IMR-90 (cell line): ENCODE measurements around the gene TCFL5. TPM values are rescaled to one million over a fixed set of nuclear protein-coding genes. Genes with fewer than 3 reads are reported as not detected.

Source experiments
- ATAC-seq: fragments of 200-7000 bp; cut with Tn5 transposase; 2 replicates; pipeline ENCODE4 v1.9.1; 2020; ENCODE audit warnings: low read depth, mild to moderate bottlenecking, moderate library complexity
- BruUV-seq: library from RNA; stranded (reverse); fragments of 400-500 nt; replicated peaks from 2 replicates; lab custom pipeline; 2021; lab: Mats Ljungman, UMichigan
- CTCF ChIA-PET: fragments of 300-600 bp; formaldehyde crosslinking; extraction: SDS; loops from one replicate; lab custom pipeline; 2021; ENCODE audit warnings: antibody characterized with exemption; lab: Yijun Ruan, JAX
- POLR2A ChIA-PET: fragments of 300-600 bp; sonication (Branson Sonifier 250); formaldehyde crosslinking; loops from one replicate; lab custom pipeline; 2022; ENCODE audit warnings: antibody characterized with exemption; ENCODE audit not compliant: unreplicated experiment; lab: Charles Lee
- DNase-seq: peaks from one replicate; pipeline ENCODE4 v3.0.0; 2013
- H2AFZ ChIP-seq: replicated peaks from 2 replicates; pipeline ENCODE3; 2013; ENCODE audit warnings: low read length, mild to moderate bottlenecking; ENCODE audit not compliant: poor library complexity
- H2AK5ac ChIP-seq: 2 replicates; pipeline ENCODE4 v1.6.1; 2013; ENCODE audit warnings: low read depth, low read length, inconsistent platforms
- H2AK9ac ChIP-seq: replicated peaks from 2 replicates; pipeline ENCODE3; 2013; ENCODE audit warnings: mild to moderate bottlenecking, low read depth, low read length, moderate library complexity; ENCODE audit not compliant: poor library complexity
- H2BK120ac ChIP-seq: 2 replicates; pipeline ENCODE4 v1.6.1; 2013; ENCODE audit warnings: low read depth, low read length, inconsistent platforms
- H2BK15ac ChIP-seq: 3 replicates; pipeline ENCODE4 v1.6.1; 2013; ENCODE audit warnings: low read depth, low read length, inconsistent platforms
- H2BK20ac ChIP-seq: 2 replicates; pipeline ENCODE4 v1.6.1; 2013; ENCODE audit warnings: low read depth, mild to moderate bottlenecking, inconsistent platforms, low read length, moderate library complexity
- H2BK5ac ChIP-seq: 2 replicates; pipeline ENCODE4 v1.6.1; 2013; ENCODE audit warnings: mild to moderate bottlenecking, low read depth, low read length, inconsistent platforms; ENCODE audit not compliant: poor library complexity, severe bottlenecking
- H3K14ac ChIP-seq: replicated peaks from 2 replicates; pipeline ENCODE4 v1.6.1; 2013; ENCODE audit warnings: low read depth, low read length, inconsistent platforms
- H3K18ac ChIP-seq: 2 replicates; pipeline ENCODE4 v1.6.1; 2013; ENCODE audit warnings: low read depth, low read length, control low read depth
- H3K23ac ChIP-seq: 2 replicates; pipeline ENCODE4 v1.6.1; 2013; ENCODE audit warnings: low read depth, low read length, inconsistent platforms
- H3K27ac ChIP-seq: 2 replicates; pipeline ENCODE4 v1.5.1; 2013; ENCODE audit warnings: mild to moderate bottlenecking, control low read depth, low read length; ENCODE audit not compliant: insufficient read depth
- H3K27me3 ChIP-seq: 2 replicates; pipeline ENCODE4 v1.6.1; 2013; ENCODE audit warnings: low read length; ENCODE audit not compliant: control insufficient read depth, insufficient read depth
- H3K36me3 ChIP-seq: 2 replicates; pipeline ENCODE4 v1.6.1; 2013; ENCODE audit warnings: low read length, mixed read lengths; ENCODE audit not compliant: control insufficient read depth, insufficient read depth
- H3K4ac ChIP-seq: 2 replicates; pipeline ENCODE4 v1.6.1; 2013; ENCODE audit warnings: low read depth, low read length, inconsistent platforms
- H3K4me1 ChIP-seq: 2 replicates; pipeline ENCODE4 v1.6.1; 2013; ENCODE audit warnings: low read length, mixed read lengths; ENCODE audit not compliant: control insufficient read depth, insufficient read depth
- H3K4me2 ChIP-seq: 2 replicates; pipeline ENCODE4 v1.6.1; 2013; ENCODE audit warnings: low read depth, mild to moderate bottlenecking, control low read depth, low read length, moderate library complexity
- H3K4me3 ChIP-seq: 2 replicates; pipeline ENCODE4 v1.5.1; 2013; ENCODE audit warnings: low read depth, mild to moderate bottlenecking, control low read depth, low read length, moderate library complexity; ENCODE audit not compliant: insufficient read depth
- H3K56ac ChIP-seq: 2 replicates; pipeline ENCODE4 v1.6.1; 2013; ENCODE audit warnings: low read length, inconsistent platforms; ENCODE audit not compliant: insufficient read depth; ENCODE audit errors: extremely low read depth
- H3K79me1 ChIP-seq, 2 experiments: 2 replicates each; pipeline ENCODE4 v1.6.1; 2013; ENCODE audit warnings: low read length in 2 of 2, inconsistent platforms in 1 of 2, low read depth in 1 of 2
- H3K9ac ChIP-seq: 2 replicates; pipeline ENCODE4 v1.6.1; 2013; ENCODE audit warnings: low read depth, low read length, control low read depth
- H3K9me1 ChIP-seq: 2 replicates; pipeline ENCODE4 v1.6.1; 2013; ENCODE audit warnings: low read length, inconsistent platforms; ENCODE audit not compliant: insufficient read depth
- H3K9me3 ChIP-seq: 2 replicates; pipeline ENCODE4 v1.6.1; 2013; ENCODE audit warnings: low read length; ENCODE audit not compliant: control insufficient read depth, insufficient read depth
- H4K20me1 ChIP-seq: 2 replicates; pipeline ENCODE4 v1.6.1; 2013; ENCODE audit warnings: low read length, inconsistent platforms; ENCODE audit not compliant: insufficient read depth
- H4K5ac ChIP-seq: 2 replicates; pipeline ENCODE4 v1.6.1; 2013; ENCODE audit warnings: mild to moderate bottlenecking, low read depth, low read length, control low read depth
- H4K8ac ChIP-seq, 2 experiments: 2 replicates each; pipeline ENCODE4 v1.6.1; 2013; ENCODE audit warnings: low read depth in 2 of 2, low read length in 2 of 2, control low read depth in 1 of 2, inconsistent platforms in 1 of 2
- H4K91ac ChIP-seq: 2 replicates; pipeline ENCODE4 v1.6.1; 2013; ENCODE audit warnings: low read depth, low read length, inconsistent platforms; ENCODE audit not compliant: insufficient read depth
- BHLHE40 ChIP-seq: fragments of 150-350 bp; IDR thresholded peaks from 2 replicates; pipeline ENCODE4 v1.6.1; 2016; ENCODE audit warnings: mild to moderate bottlenecking, low read depth, low read length
- CEBPB ChIP-seq: IDR thresholded peaks from 2 replicates; pipeline ENCODE4 v1.6.1; 2012; ENCODE audit warnings: low read depth, low read length, improper control_type of control experiment
- ELK1 ChIP-seq: fragments of 150-350 bp; IDR thresholded peaks from 2 replicates; pipeline ENCODE4 v1.6.1; 2016; ENCODE audit warnings: low read depth, mild to moderate bottlenecking, low read length, moderate library complexity, borderline replicate concordance
- MAFK ChIP-seq: IDR thresholded peaks from 2 replicates; pipeline ENCODE4 v1.6.1; 2012; ENCODE audit warnings: low read depth, low read length, improper control_type of control experiment
- RAD21 ChIP-seq: IDR thresholded peaks from 2 replicates; pipeline ENCODE4 v1.6.1; 2012; ENCODE audit warnings: low read length, improper control_type of control experiment
- USF2 ChIP-seq: fragments of 150-350 bp; IDR thresholded peaks from 2 replicates; pipeline ENCODE4 v1.6.1; 2017; ENCODE audit warnings: mild to moderate bottlenecking, antibody characterized with exemption, low read length, low read depth
- WGBS, 2 experiments: methylation state at CpG; one replicate each; pipeline versions ENCODE4 v1.1.5 to v1.1.7; 2013; ENCODE audit warnings: missing lambda C conversion rate in 2 of 2; ENCODE audit not compliant: insufficient read length in 1 of 2; ENCODE audit errors: extremely low coverage in 2 of 2; 5-methylcytosine and 5-hydroxymethylcytosine counted together
- dilution Hi-C: fragments of 300-500 bp; cut with HindIII; formaldehyde crosslinking; loops from one replicate; pipeline ENCODE4 v1.14.3; 2018; ENCODE audit warnings: low sequenced_read_pairs; ENCODE audit not compliant: unreplicated experiment
- in situ Hi-C: fragments of 300-500 bp; cut with MboI; formaldehyde crosslinking; loops from 3 replicates; pipeline ENCODE4 v1.14.3; 2019; ENCODE audit warnings: low sequenced_read_pairs, inconsistent platforms, mixed read lengths
- intact Hi-C: fragments of 100-400 bp; cut with micrococcal nuclease; formaldehyde crosslinking; loops from 2 replicates; pipeline ENCODE4 v1.10.0; 2022
- polyA plus RNA-seq, 3 experiments: library from polyadenylated mRNA; depleted of rRNA; stranded (reverse); fragments of >200 nt; gene quantifications; 2 replicates each; pipeline ENCODE4 v1.2.3, GENCODE V29; 2012; ENCODE audit warnings: low replicate concordance in 1 of 3
- total RNA-seq: library from RNA; depleted of rRNA; stranded (reverse); fragments of >200 nt; gene quantifications from 2 replicates; pipeline ENCODE4 v1.2.3, GENCODE V29; 2012

Gene TCFL5
- total and polyA plus RNA-seq, 2 of the 4 experiments (the other 2 are of a cell fraction): 6.0 to 8.2 TPM

- Histone ChIP-seq H3K27me3 (no peaks in the 10 kb centered on the region), H3K23ac (no peak overlapping the region), H3K18ac (no peak overlapping the region), H2BK15ac (no peak overlapping the region), H4K20me1 (peaks cover 56% of the 10 kb centered on the region), H4K91ac (no peak overlapping the region), H3K14ac (no peak overlapping the region), H3K36me3 (peaks cover 48% of the 10 kb centered on the region), H2BK120ac (no peak overlapping the region), H3K4me2 (no peak overlapping the region), H3K4me3 (no peak overlapping the region), H2AK9ac (no peak overlapping the region), H2AK5ac (no peak overlapping the region), H2BK5ac (no peak overlapping the region), H4K5ac (no peak overlapping the region), H3K4me1 (peaks cover 10% of the 10 kb centered on the region), H4K8ac (no peak overlapping the region), H3K9me3 (no peaks in the 10 kb centered on the region), H3K9ac (no peak overlapping the region), H3K4ac (no peak overlapping the region), H3K27ac (no peak overlapping the region), H3K79me1 (peaks cover 19 to 45% of the 10 kb centered on the region in 2 experiments), H3K9me1 (no peaks in the 10 kb centered on the region), H3K56ac (no peak overlapping the region), H2AFZ (no peak overlapping the region), H2BK20ac (no peak overlapping the region)
- intact Hi-C loops (loop anchor here (5.0 kb wide), 1 partner anchor 198 kb away; the partner anchor contains the start of gene BHLHE23), in situ Hi-C loops (no loop called here), dilution Hi-C loops (no loop called here)
- ChIA-PET CTCF (interaction anchor here (0.8 kb wide), 1 partner anchor 18 kb away, joined by 3 read pairs; no protein-coding TSS in a partner anchor), POLR2A (no interaction called here)
- TF ChIP-seq CEBPB (no peak), MAFK (no peak), BHLHE40 (no peak), ELK1 (no peak), RAD21 (no peak), USF2 (no peak)
- WGBS, 2 experiments: 96% methylated on average over 14 of the region's 24 CpGs; no CpG with 5 or more reads in 1 of the 2 experiments
- ATAC-seq: no peak
- no TSS peak for BruUV-seq
- DNase-seq: no peak
Observed at GRCh38 chr20:62809530-62810428, 51.8 kb downstream of the TCFL5 start.
